Liver (tissue), 9 donors: ENCODE measurements around the gene SLIT1. TPM values are rescaled to one million over a fixed set of nuclear protein-coding genes. Genes with fewer than 3 reads are reported as not detected.

Source experiments
- DNase-seq: peaks from one replicate; pipeline ENCODE4 v3.0.0-alpha.2; 2017; ENCODE audit warnings: low spot score
- H3K27ac ChIP-seq, 2 donors: one replicate each; pipeline ENCODE4 v1.7.0; 2013; ENCODE audit warnings: inconsistent platforms in 2 of 2, low read length in 2 of 2, control low read depth in 1 of 2, low read depth in 1 of 2, mild to moderate bottlenecking in 1 of 2
- H3K27me3 ChIP-seq, 4 donors: one replicate each; pipeline versions ENCODE4 v1.6.1 to v1.7.0; 2013; ENCODE audit warnings: low read length in 3 of 4, inconsistent platforms in 1 of 4, mild to moderate bottlenecking in 1 of 4, moderate library complexity in 1 of 4; ENCODE audit not compliant: control insufficient read depth in 4 of 4, insufficient read depth in 4 of 4
- H3K36me3 ChIP-seq, 4 donors: one replicate each; pipeline versions ENCODE4 v1.6.1 to v1.7.0; 2013; ENCODE audit warnings: low read length in 3 of 4, mild to moderate bottlenecking in 3 of 4, low read depth in 1 of 4, moderate library complexity in 1 of 4; ENCODE audit not compliant: control insufficient read depth in 4 of 4, insufficient read depth in 3 of 4
- H3K4me1 ChIP-seq, 4 donors: one replicate each; pipeline versions ENCODE4 v1.6.1 to v1.7.0; 2013; ENCODE audit warnings: low read length in 3 of 4, mild to moderate bottlenecking in 3 of 4, moderate library complexity in 1 of 4; ENCODE audit not compliant: control insufficient read depth in 4 of 4, insufficient read depth in 4 of 4
- H3K4me3 ChIP-seq, 3 donors: one replicate each; pipeline versions ENCODE4 v1.6.1 to v1.7.0; 2013; ENCODE audit warnings: low read length in 3 of 3, control low read depth in 1 of 3, low read depth in 1 of 3, mild to moderate bottlenecking in 1 of 3
- H3K9ac ChIP-seq, 2 donors: one replicate each; pipeline ENCODE4 v1.7.0; 2013; ENCODE audit warnings: low read length in 2 of 2, mild to moderate bottlenecking in 2 of 2, moderate library complexity in 2 of 2, control low read depth in 1 of 2, low read depth in 1 of 2
- H3K9me3 ChIP-seq, 4 donors: one replicate each; pipeline versions ENCODE4 v1.6.1 to v1.7.0; 2013; ENCODE audit warnings: low read length in 3 of 4; ENCODE audit not compliant: control insufficient read depth in 4 of 4
- ATF3 ChIP-seq: IDR thresholded peaks from 2 replicates; pipeline ENCODE4 v1.6.1; 2016; ENCODE audit warnings: antibody characterized with exemption
- CTCF ChIP-seq: fragments of 150-350 bp; IDR thresholded peaks from 2 replicates; pipeline ENCODE4 v1.5.1; 2017; ENCODE audit warnings: improper control_type of control experiment, low read depth, low read length; ENCODE audit not compliant: missing input control
- EGR1 ChIP-seq, 2 donors: IDR thresholded peaks; 2 replicates each; pipeline ENCODE4 v1.6.1; 2016 to 2018; ENCODE audit warnings: antibody characterized with exemption in 2 of 2, low read depth in 2 of 2
- FOXA1 ChIP-seq: IDR thresholded peaks from 2 replicates; pipeline ENCODE4 v1.6.1; 2016; ENCODE audit warnings: antibody characterized with exemption
- FOXA2 ChIP-seq: IDR thresholded peaks from 2 replicates; pipeline ENCODE4 v1.6.1; 2016; ENCODE audit warnings: antibody characterized with exemption
- GABPA ChIP-seq, 2 donors: IDR thresholded peaks in 1 of 2; conservative IDR thresholded peaks in 1 of 2; 2 replicates each; pipeline ENCODE4 v1.6.1; 2016; ENCODE audit warnings: antibody characterized with exemption in 2 of 2, mild to moderate bottlenecking in 1 of 2, moderate library complexity in 1 of 2
- HNF4A ChIP-seq, 2 donors: conservative IDR thresholded peaks; 2 replicates each; pipeline ENCODE4 v1.6.1; 2016; ENCODE audit warnings: antibody characterized with exemption in 2 of 2, mild to moderate bottlenecking in 2 of 2
- JUND ChIP-seq, 2 donors: IDR thresholded peaks; 2 replicates each; pipeline ENCODE4 v1.6.1; 2016; ENCODE audit warnings: antibody characterized with exemption in 2 of 2
- MAX ChIP-seq: IDR thresholded peaks from 2 replicates; pipeline ENCODE4 v1.6.1; 2016; ENCODE audit warnings: antibody characterized with exemption
- NR2F2 ChIP-seq: IDR thresholded peaks from 2 replicates; pipeline ENCODE4 v1.6.1; 2016; ENCODE audit warnings: antibody characterized with exemption
- RAD21 ChIP-seq, 2 donors: IDR thresholded peaks; 2 replicates each; pipeline ENCODE4 v1.6.1; 2016; ENCODE audit warnings: antibody characterized with exemption in 2 of 2, mild to moderate bottlenecking in 2 of 2
- REST ChIP-seq: IDR thresholded peaks from 2 replicates; pipeline ENCODE4 v1.6.1; 2016; ENCODE audit warnings: antibody characterized with exemption, mild to moderate bottlenecking
- RXRA ChIP-seq, 2 donors: IDR thresholded peaks; 2 replicates each; pipeline ENCODE4 v1.6.1; 2017 to 2018; ENCODE audit warnings: antibody characterized with exemption in 2 of 2, mild to moderate bottlenecking in 1 of 2
- TAF1 ChIP-seq: conservative IDR thresholded peaks from 2 replicates; pipeline ENCODE4 v1.6.1; 2016; ENCODE audit warnings: antibody characterized with exemption, mild to moderate bottlenecking
- ZBTB33 ChIP-seq: IDR thresholded peaks from 2 replicates; pipeline ENCODE4 v1.6.1; 2016; ENCODE audit warnings: antibody characterized with exemption
- WGBS: extraction: QIAGEN DNeasy Blood & Tissue Kit; methylation state at CpG from one replicate; pipeline ENCODE4 v1.1.7; 2013; 5-methylcytosine and 5-hydroxymethylcytosine counted together
- polyA plus RNA-seq, 2 donors: library from polyadenylated mRNA; stranded (reverse) in 1 of 2; unstranded in 1 of 2; fragments of 200-250 nt in 1 of 2; fragments of >200 nt in 1 of 2; fragmentation: Nextera tagmentation in 1 of 2; extraction: Ambion mirVana in 1 of 2; gene quantifications; one replicate each; pipeline versions ENCODE4 v1.2.1 to v1.2.3, GENCODE V29; 2013 to 2015
- total RNA-seq, 2 donors: library from RNA; depleted of rRNA; stranded (reverse); fragments of >200 nt; gene quantifications; one replicate each; pipeline ENCODE4 v1.2.3, GENCODE V29; 2014
- donor health status: healthy.
- donor health status: healthy.
- donor health status: healthy.
- donor health status: healthy.
- donor health status: healthy.

The SLIT1 gene
- total and polyA plus RNA-seq, 4 donors = under 0.01 to 0.14 (median 0.06) TPM

GRCh38 chr10:97071496-97071895, 114.3 kb downstream of the SLIT1 start:
- DNase-seq = no peak
- Histone ChIP-seq H3K27me3 (no peaks in the 10 kb centered on the region), H3K9me3 (peaks cover 0 to 6% (median 1%) of the 10 kb centered on the region in 4 donors), H3K36me3 (no peaks in the 10 kb centered on the region), H3K27ac (no peak overlapping the region), H3K4me3 (no peak overlapping the region), H3K9ac (no peak overlapping the region), H3K4me1 (no peaks in the 10 kb centered on the region)
- 84% methylated on average over 7 of the region's 7 CpGs for WGBS
- no peak for TF ChIP-seq FOXA1
- no peak for TF ChIP-seq EGR1 (IDR thresholded peaks at IDR 0.05; ENCODE audit: low read depth in 2 of 2)
- TF ChIP-seq FOXA2 = no peak
- TF ChIP-seq RXRA (IDR thresholded peaks at IDR 0.05) = no peak
- no peak for TF ChIP-seq TAF1
- TF ChIP-seq GABPA (IDR thresholded peaks at IDR 0.05 in 1 of 2, conservative IDR thresholded peaks at IDR 0.05 in 1 of 2) = no peak

GRCh38 chr10:97069576-97070362, 116.0 kb downstream of the SLIT1 start:
- DNase-seq = no peak
- no peak overlapping the region for H3K27ac ChIP-seq
- H3K9me3 ChIP-seq = peaks cover 0 to 6% (median 1%) of the 10 kb centered on the region in 4 donors
- no peaks in the 10 kb centered on the region for H3K4me1 ChIP-seq
- no peak overlapping the region for H3K4me3 ChIP-seq
- no peak overlapping the region for H3K9ac ChIP-seq
- 83% methylated on average over 11 of the region's 11 CpGs for WGBS
- no peak for TF ChIP-seq GABPA (IDR thresholded peaks at IDR 0.05 in 1 of 2, conservative IDR thresholded peaks at IDR 0.05 in 1 of 2)
- TF ChIP-seq TAF1 = no peak
- no peak for TF ChIP-seq RAD21 (IDR thresholded peaks at IDR 0.05)
- no peak for TF ChIP-seq RXRA (IDR thresholded peaks at IDR 0.05)
- TF ChIP-seq FOXA1 = no peak
- no peak for TF ChIP-seq MAX
- no peak for TF ChIP-seq FOXA2
- no peak for TF ChIP-seq EGR1 (IDR thresholded peaks at IDR 0.05; ENCODE audit: low read depth in 2 of 2)
- no peak for TF ChIP-seq CTCF
- H3K36me3 ChIP-seq = no peaks in the 10 kb centered on the region
- H3K27me3 ChIP-seq = no peaks in the 10 kb centered on the region

- H3K4me3 ChIP-seq = no peak overlapping the region
- TF ChIP-seq EGR1 (IDR thresholded peaks at IDR 0.05; ENCODE audit: low read depth in 2 of 2) (no peak), NR2F2 (no peak), REST (no peak), CTCF (no peak), JUND (IDR thresholded peaks at IDR 0.05) (no peak), RAD21 (IDR thresholded peaks at IDR 0.05) (no peak), ATF3 (no peak), FOXA1 (no peak), ZBTB33 (no peak), RXRA (IDR thresholded peaks at IDR 0.05) (no peak), HNF4A (conservative IDR thresholded peaks at IDR 0.05) (no peak)
- 79% methylated on average over 2 of the region's 2 CpGs for WGBS
- H3K27ac ChIP-seq = no peak overlapping the region
- no peaks in the 10 kb centered on the region for H3K36me3 ChIP-seq
- DNase-seq = no peak
- H3K4me1 ChIP-seq = no peaks in the 10 kb centered on the region
- peaks cover 0 to 6% (median 1%) of the 10 kb centered on the region in 4 donors for H3K9me3 ChIP-seq
- H3K9ac ChIP-seq = no peak overlapping the region
- H3K27me3 ChIP-seq = no peaks in the 10 kb centered on the region
Measured at GRCh38 chr10:97069026-97069425, 116.7 kb downstream of the SLIT1 start.
